ENCODE data around the gene CCDC178.
"Not testable (repeated sequence)": the region's sequence is repeated elsewhere in the genome, so short reads cannot be mapped to it uniquely, and the experiment has no call there.

The CCDC178 gene

DNA sequence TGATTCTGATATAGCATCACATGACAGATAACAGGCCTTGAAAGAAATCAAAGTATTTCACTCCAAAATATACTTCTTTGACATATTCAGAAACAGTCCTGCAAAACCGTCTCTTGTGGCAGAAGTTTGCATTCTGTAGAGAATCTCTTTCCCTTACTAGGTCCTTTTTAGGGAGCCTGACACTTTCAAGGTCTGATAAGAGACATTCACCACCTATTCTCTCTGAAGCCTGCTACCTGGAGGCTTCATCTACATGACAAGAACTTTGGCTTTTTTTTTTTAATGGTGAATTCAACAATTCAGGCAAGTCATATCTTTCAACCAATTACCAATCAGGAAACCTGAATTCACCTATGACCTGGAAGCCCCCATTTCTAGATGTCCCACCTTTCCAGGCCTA lies 83.8 kb downstream of the CCDC178 start:
- H3K4me3 ChIP-seq: no peak overlapping the region
- no peak overlapping the region for H3K27ac ChIP-seq

DNA sequence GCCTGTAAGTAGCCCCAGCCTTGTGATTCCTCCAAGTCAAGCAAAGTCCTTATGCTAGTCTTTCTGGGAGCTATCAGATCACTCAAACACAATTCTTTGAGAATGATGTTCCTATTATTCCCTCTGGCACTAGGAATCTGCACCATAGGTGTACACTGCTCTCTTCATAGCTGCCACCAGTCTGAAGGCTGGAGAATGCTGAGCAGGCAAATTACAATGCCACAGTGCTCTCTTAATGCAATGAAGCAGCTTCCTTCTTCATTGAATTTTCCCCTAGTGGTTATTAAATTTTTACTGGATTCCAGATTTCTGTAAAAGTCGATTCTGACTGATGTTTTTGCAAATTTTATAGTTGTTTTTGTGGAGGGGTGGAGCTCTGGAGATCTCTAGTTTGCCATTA lies 84.8 kb downstream of the CCDC178 start:
- no peak overlapping the region for H3K27ac ChIP-seq
- H3K4me3 ChIP-seq: no peak overlapping the region

DNA sequence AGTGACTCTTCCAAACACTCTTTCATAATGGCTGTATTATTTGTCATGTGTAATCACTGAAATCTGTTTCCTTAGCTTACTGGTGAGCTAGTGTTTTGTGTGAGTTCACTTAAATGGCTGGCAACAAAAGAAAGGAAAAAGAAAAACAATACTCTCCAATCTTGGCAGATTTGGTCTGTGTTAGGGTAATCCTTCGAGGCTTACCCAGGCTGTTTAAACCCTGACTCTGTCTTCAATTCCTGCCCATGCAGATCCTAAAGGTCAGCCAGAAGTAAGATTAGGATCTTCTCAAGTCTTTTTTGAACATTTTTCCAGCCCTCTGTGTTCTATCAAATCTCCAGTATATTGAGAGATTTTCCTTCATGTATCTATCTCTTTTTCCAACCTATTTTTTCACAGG lies 85.3 kb downstream of the CCDC178 start:
- Histone ChIP-seq H3K4me3 (no peak overlapping the region), H3K27ac (no peak overlapping the region)

DNA sequence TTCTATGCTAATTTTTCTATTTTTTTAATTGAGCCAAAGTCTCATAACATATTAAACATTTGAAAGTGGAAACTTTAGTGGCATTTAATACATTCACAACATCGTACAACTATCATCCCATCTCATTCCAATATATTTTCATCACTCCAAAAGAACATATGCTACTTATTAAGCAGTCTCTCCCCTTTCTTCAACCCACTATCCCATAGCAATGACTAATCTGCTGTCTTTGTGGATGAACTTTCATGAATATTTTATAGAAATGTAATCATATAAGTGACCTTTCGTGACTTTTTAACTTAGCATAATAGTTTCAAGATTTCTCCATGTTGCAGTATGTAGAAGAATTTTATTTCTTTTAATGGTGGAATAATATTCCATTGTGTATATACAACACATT lies 90.3 kb downstream of the CCDC178 start:
- Histone ChIP-seq H3K4me3 (no peak overlapping the region), H3K27ac (no peak overlapping the region)

DNA sequence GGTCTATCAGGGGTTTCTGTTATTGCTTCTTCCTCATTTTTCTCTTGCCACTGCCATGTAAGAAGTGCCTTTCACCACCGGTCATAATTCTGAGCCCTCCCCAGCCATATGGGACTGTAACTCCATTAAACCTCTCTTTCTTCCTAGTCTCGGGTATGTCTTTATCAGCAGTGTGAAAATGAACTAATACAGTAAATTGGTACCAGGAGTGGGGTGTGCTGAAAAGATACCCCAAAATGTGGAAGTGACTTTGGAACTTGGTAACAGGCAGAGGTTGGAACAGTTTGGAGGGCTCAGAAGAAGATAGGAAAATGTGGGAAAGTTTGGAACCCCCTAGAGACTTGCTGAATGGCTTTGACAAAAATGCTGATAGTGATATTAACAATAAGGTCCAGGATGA lies 100.8 kb downstream of the CCDC178 start:
- H3K27ac ChIP-seq, H3K4me3 ChIP-seq: not testable (repeated sequence)

DNA sequence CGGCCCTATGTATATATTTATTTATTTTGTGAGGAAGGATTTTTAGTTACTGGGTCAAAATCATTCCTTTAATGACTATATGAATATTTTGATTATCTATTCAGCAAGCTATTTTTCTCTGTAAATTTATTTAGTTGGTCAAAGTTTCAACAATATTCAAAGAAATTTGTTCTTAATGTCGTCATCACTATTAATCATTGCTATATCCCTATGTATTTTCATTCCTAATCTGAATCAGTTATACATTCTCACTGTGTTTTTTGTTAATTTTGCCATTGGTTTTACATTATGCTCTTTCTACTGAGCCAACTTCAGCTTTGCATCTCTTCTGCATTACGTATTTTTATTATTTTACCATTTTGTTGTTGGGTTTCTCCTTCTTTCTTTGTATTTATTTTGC lies 105.7 kb downstream of the CCDC178 start:
- Histone ChIP-seq H3K27ac (no peak overlapping the region), H3K4me3 (no peak overlapping the region)

DNA sequence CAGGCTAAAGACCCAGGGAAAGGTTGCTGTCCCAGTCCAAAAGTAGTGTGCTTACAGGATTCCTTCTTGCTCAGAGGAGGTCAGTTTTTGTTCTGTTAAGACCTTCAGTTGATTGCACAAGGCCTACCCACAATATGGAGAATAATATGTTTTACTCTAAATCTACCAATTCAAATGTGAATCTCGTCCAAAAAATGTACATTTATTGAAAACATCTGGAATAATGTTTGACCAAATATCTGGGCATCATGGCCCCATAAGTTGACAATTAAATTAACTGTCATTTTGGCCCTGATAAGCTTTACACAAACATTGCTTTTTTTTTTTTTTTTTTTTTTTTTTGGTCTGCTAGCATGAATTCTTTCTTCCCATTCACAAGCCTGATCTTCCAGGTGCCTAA lies 109.8 kb downstream of the CCDC178 start:
- Histone ChIP-seq H3K4me3 (no peak overlapping the region), H3K27ac (no peak overlapping the region)

DNA sequence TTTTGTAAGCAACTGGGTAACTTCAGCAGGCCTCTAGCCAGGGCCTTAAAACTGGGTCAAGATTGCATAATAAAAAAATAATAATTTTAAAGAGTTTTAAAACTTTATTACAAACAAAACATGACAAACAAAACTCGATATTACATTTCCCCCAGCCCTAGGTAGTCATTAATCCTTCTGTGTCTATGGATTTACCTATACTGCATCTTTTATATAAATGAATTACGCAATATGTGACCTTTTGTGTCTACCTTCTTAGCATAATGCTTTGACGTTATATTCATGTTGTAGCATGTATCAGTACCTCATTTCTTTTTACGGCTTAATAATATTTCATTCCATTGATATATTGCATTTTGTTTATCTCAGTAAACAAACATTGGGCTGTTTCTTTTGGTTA lies 113.5 kb downstream of the CCDC178 start:
- no peak overlapping the region for H3K27ac ChIP-seq
- no peak overlapping the region for H3K4me3 ChIP-seq

DNA sequence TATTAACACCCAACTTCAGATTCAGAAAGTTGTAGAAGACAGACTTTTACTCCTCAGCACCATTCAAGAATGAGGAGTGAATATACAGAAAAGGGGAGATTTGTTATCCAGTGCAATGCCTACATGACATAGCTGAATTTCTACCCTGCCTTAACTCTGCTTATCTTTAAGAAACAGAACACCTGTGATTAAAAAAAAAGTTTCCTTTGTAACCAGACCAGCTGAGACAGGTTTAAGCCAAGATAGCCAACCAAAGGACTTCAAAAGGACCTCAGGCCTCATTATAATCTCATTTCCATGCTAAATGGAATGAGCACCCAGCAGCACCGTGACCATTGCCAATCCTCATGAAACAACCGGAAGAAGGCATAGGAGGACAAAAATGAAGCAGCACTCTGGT lies 122.9 kb downstream of the CCDC178 start:
- H3K4me3 ChIP-seq: no peak overlapping the region
- H3K27ac ChIP-seq: no peak overlapping the region

DNA sequence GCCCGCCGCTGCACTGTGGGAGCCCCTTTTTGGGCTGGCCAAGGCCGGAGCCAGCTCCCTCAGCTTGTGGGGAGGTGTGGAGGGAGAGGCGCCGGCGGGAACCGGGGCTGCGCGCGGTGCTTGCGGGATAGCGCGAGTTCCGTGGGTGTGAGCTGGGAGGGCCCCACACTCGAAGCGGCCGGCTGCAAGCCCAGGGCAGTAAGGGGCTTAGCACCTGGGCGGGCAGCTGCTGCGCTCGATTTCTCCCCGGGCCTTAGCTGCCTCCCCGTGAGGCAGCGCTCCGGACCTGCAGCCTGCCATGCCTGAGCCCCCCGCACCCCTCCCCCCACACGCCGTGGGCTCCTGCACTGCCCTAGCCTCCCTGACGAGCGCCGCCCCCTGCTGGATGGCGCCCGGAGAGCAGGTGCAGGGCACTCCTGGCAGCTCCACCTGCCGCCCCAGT lies 124.4 kb downstream of the CCDC178 start:
- Histone ChIP-seq H3K4me3 (no peak overlapping the region), H3K27ac (no peak overlapping the region)

DNA sequence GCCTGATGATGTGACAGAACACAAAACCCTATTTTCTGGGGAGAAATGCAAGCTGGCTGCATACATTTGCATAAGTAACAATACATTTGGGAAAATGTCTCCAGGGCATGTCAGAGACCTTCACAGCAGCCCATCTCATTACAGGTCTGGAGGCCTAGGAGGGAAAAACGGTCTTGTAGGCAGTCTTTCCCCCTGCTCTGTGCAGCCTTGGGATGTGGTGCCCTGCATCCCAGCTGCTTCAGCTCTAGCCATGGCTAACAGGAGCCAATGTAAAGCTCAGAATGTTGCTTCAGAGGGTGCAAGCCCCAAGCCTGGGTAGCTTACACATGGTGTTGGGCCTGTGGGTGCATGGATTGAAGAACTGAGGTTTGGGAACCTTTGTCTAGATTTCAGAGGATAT lies 133.0 kb downstream of the CCDC178 start:
- no peak overlapping the region for H3K27ac ChIP-seq
- H3K4me3 ChIP-seq: no peak overlapping the region

DNA sequence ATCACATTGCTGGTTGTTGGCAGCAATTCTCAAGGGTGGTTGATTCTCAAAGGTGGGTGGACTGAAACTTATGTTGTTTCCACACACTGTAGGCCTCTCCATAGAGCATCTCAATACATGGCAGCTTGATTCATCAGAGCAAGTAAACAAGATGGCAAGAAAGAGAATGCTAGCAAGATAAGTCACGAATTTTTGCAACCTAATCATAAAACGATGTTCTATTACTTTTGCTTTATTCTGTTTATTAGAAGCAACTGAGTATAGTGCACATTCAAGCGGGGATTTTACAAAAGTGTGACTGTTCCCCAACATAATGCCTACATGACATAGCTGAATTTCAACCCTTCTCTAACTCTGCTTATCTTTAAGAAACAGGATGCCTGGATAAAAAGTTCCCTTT lies 136.2 kb downstream of the CCDC178 start:
- H3K4me3 ChIP-seq: no peak overlapping the region

DNA sequence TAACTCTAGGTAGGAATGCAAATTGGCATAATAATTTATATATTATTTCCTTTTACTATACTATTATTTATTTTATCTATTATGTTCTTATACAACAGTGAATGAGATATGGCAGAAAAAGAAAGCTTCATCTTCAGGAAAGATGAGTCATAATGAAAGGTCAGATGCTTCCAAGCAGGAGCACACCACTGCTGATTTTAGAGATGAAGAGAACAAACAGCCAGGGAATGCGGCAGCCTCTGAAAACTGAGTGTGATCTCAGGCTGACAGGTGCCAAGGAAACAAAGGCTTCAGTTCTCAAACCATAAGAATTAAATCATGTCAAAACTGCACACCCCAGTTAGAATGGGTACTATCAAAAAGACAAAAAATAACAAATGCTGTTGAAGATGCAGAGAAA lies 149.0 kb downstream of the CCDC178 start:
- Histone ChIP-seq H3K4me3 (no peak overlapping the region), H3K27ac (no peak overlapping the region)

More for the DNA sequence above, 136.2 kb downstream of the CCDC178 start:
- no peak overlapping the region for H3K27ac ChIP-seq

DNA sequence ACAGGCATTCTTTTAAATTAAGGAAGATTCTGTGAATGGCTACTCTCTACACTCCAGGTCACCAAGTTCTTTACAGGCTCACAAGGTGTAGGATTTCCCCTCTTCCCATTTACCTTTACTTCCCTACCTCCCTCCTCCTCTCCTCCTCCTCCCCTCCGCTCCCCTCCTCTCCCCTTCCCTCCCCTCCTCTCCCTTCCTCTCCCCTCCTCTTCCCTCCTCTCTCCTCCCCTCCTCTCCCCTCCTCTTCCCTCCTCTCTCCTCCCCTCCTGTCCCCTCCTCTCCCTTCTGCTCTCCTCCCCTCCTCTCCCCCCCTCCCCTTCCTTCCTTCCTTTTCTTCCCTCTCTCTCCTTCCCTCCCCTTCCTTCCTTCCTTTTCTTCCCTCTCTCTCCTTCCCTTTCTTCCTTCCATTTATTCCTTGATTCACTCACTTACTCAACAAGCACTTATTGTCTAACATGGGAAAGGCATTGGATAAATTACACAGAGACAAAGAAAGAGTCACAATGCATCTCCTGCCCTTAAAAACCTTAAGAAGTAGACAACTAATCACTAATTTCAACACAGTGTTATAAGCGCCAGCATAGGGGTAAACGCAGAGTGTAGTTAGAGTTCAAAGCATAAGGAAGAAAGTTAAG lies 152.3 kb downstream of the CCDC178 start:
- Histone ChIP-seq H3K4me3 (no peak overlapping the region), H3K27ac (no peak overlapping the region)

DNA sequence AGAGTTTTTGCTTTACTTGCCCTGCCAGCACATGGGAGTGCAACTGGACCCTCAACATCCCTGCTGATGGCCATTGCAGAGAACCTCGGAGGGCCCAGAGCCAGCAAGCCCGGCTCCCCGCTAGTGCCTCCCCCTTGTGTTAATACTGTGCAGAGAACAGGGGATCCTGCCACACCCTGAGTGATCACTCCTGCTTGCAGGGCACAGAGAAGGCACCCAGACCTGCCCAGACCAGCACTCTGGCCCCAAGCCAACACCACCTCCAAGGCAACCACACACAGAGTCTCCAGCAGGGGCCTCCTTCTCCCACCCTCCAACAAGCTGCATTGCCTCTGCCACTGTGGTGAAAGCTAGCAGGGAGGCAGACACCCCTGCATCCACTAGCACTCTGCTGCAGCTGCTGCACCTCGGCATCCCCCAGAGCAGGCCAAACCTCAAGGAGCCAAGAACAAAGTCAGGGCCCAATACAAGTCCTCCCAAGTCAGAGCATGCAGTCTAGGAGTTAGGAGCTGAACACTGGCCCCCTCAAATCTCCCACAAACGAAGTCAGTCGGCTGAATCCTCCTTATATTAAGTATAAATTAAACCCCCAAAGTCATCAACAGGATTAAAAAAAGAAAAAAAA lies 157.7 kb downstream of the CCDC178 start:
- Histone ChIP-seq H3K4me3 (no peak overlapping the region), H3K27ac (no peak overlapping the region)

DNA sequence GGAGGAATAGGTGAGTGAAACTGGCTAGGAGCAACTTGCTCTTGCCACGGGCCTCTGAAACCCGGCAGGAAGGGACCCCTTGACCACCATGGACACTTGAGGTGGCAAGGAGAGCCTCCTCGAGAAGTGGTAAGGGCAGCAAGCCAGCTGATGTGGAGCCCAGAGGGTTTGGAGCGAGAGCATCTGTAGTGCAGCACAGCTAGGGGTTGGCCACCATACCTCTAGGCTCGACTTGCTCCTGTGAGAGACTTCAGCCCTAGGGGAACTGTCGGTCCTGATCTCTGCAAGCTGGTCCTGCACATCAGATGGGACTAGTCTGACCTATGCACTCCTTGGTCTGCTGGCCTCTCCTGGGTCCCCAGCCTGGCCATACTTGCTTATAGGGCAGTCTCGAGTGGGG lies 158.4 kb downstream of the CCDC178 start:
- no peak overlapping the region for H3K27ac ChIP-seq
- H3K4me3 ChIP-seq: no peak overlapping the region

DNA sequence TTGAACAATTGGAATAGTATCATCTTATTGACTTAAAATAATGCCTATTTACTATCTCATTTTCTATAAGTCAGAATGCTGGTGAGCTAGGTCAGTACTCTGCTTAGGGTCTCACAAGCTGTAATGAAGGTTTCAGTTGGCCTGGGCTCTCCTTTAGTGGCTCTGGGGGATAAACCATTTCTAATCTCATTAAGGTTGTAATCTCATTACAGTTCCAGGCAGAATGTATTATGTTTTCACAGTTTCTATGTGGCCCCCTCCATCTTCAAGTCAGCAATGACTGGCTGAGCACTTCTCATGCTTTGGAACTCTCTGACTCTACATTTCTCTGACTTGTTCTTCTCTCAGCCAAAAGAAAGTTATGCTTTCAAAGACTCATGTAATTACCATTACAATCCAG lies 163.1 kb downstream of the CCDC178 start:
- no peak overlapping the region for H3K27ac ChIP-seq
- no peak overlapping the region for H3K4me3 ChIP-seq

DNA sequence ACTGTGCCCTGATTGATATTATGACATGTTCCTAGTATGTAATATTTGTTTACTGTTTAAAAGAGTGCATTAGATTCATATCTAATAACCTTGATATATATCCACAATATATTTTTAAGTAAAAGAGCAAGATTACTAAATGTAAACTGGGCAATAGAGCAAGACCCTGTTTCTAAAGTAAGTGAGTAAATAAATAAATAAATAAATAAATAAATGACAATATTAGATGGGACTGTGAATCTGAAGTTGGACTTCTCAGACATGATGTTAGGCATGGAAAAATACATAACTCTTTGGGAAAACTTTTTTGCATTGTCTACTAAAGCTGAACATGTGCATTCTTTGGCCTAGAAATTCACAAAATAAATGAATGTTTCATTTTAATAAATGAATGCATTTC lies 164.7 kb downstream of the CCDC178 start:
- no peak overlapping the region for H3K4me3 ChIP-seq
- H3K27ac ChIP-seq: no peak overlapping the region

DNA sequence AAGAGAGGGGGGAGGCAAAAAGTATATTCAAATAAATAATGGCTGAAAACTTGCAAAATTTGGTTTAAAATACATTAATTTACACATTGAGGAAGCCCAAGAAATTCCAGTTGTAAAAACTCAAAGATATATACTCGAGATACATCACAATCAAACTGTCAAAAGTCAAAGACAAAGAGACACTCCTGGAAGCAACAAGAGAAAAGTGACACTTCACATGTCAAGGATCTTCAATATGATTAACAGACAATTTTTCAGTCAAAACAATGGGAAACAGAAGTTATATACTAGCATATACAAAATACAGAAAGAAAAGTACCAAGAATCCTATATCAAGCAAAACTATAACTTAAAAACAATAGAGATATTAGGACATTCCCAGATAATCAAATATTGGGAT lies 170.2 kb downstream of the CCDC178 start:
- no peak overlapping the region for H3K27ac ChIP-seq
- no peak overlapping the region for H3K4me3 ChIP-seq

DNA sequence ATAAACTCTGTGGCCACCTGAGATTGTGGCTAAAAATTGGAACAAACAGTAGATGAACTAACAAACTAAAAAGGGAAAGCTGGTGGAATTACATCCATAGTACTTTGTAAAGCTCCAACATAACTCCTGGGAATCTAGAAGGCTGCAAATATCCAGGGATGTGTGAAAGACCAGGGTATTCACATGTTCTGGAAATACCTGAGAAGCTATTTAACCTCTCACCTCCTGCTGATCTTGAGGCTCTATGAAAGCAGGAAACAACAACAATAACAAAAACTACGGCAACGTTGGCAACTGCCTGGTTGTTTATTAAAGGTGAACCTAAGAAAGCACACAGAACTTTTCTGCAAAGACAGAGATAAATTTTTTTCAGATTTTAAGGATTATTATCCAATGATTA lies 171.3 kb downstream of the CCDC178 start:
- Histone ChIP-seq H3K4me3 (no peak overlapping the region), H3K27ac (no peak overlapping the region)

DNA sequence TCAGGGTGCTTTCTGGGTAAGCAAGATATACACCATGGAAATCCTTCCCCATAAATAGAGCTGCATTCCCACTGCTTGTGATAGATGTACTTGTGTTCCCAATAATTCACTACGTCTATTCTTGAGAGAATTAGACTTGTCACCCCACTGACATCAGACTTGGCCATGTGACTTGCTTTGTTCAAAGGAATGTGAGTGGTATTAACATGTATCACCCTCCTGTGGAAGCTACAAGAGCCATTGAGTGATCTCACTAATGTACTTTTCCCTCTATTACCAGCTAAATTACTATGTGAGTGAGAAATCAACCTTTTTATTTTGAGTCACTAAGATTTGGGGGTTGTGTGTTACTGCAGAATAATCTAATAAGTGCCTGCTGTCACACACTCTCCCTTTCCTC lies 176.0 kb downstream of the CCDC178 start:
- no peak overlapping the region for H3K27ac ChIP-seq
- no peak overlapping the region for H3K4me3 ChIP-seq

DNA sequence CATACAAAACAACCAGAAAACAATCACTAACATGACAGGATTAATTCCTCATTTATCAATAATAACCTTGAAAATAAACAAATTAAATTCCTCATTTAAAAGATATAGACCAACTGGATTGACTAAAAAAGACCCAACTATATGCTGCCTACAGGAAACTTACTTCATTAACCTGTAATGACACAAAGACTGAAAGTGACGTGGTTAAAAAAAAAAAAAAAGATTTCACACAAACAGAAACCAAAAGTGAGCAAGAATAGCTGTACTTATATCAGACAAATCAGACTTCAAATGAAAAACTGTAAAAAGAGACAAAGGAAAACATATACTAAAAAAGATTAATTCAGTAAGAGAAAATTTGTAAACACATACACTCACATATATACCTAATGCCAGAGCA lies 201.2 kb downstream of the CCDC178 start:
- no peak overlapping the region for H3K4me3 ChIP-seq
- no peak overlapping the region for H3K27ac ChIP-seq
